Keratinocyte (primary cell): Measurements from ENCODE around the gene FMO4. TPM values are rescaled to one million over a fixed set of nuclear protein-coding genes. Genes with fewer than 3 reads are reported as not detected.

Source experiments
- DNase-seq: peaks from one replicate; pipeline ENCODE4 v3.0.0-alpha.2; 2011; ENCODE audit warnings: low read depth, missing footprints, low spot score
- FAIRE-seq: peaks from 2 replicates; lab custom pipeline; 2011; peaks lifted over from hg19 to GRCh38; lab: Jason Lieb, UNC
- H2AFZ ChIP-seq: 2 replicates; pipeline ENCODE4 v1.6.0; 2012; ENCODE audit warnings: low read length, control low read depth, inconsistent platforms; ENCODE audit not compliant: control insufficient read depth
- H3K27ac ChIP-seq: 2 replicates; pipeline ENCODE4 v1.5.1; 2011; ENCODE audit warnings: low read length; ENCODE audit not compliant: control insufficient read depth, insufficient read depth
- H3K27me3 ChIP-seq: 3 replicates; pipeline ENCODE4 v1.6.0; 2011; ENCODE audit warnings: low read length; ENCODE audit not compliant: control insufficient read depth, insufficient read depth; ENCODE audit errors: extremely low read depth
- H3K36me3 ChIP-seq, 2 experiments: 2 replicates in 1 of 2; 3 replicates in 1 of 2; pipeline ENCODE4 v1.5.1; 2011; ENCODE audit warnings: low read length in 2 of 2, mild to moderate bottlenecking in 1 of 2; ENCODE audit not compliant: control insufficient read depth in 2 of 2, insufficient read depth in 2 of 2; ENCODE audit errors: extremely low read depth in 1 of 2
- H3K4me1 ChIP-seq: 3 replicates; pipeline ENCODE4 v1.5.1; 2011; ENCODE audit warnings: low read length; ENCODE audit not compliant: control insufficient read depth, insufficient read depth; ENCODE audit errors: extremely low read depth
- H3K4me2 ChIP-seq: 3 replicates; pipeline ENCODE4 v1.6.0; 2011; ENCODE audit warnings: low read depth, low read length; ENCODE audit not compliant: control insufficient read depth, insufficient read depth; ENCODE audit errors: extremely low read depth
- H3K4me3 ChIP-seq, 3 experiments: fragments of 200-600 bp in 1 of 3; sonication (generic) in 1 of 3; 2 replicates in 2 of 3; 3 replicates in 1 of 3; pipeline ENCODE4 v1.5.1; 2011 to 2016; ENCODE audit warnings: low read length in 3 of 3, mild to moderate bottlenecking in 3 of 3, control low read depth in 2 of 3, inconsistent platforms in 1 of 3, low read depth in 1 of 3, mixed read lengths in 1 of 3, mixed run types in 1 of 3, moderate library complexity in 1 of 3; ENCODE audit not compliant: control insufficient read depth in 2 of 3, insufficient read depth in 2 of 3; ENCODE audit errors: extremely low read depth in 1 of 3
- H3K79me2 ChIP-seq: 2 replicates; pipeline ENCODE4 v1.6.0; 2012; ENCODE audit warnings: low read length; ENCODE audit not compliant: control insufficient read depth, insufficient read depth
- H3K9ac ChIP-seq: 3 replicates; pipeline ENCODE4 v1.6.0; 2011; ENCODE audit warnings: low read length; ENCODE audit not compliant: control insufficient read depth, insufficient read depth; ENCODE audit errors: extremely low read depth
- H3K9me1 ChIP-seq: 3 replicates; pipeline ENCODE4 v1.6.0; 2011; ENCODE audit warnings: low read length; ENCODE audit not compliant: control insufficient read depth, insufficient read depth; ENCODE audit errors: extremely low read depth
- H3K9me3 ChIP-seq: 2 replicates; pipeline ENCODE4 v1.5.1; 2012; ENCODE audit warnings: low read depth, low read length; ENCODE audit not compliant: control insufficient read depth
- H4K20me1 ChIP-seq: 3 replicates; pipeline ENCODE4 v1.6.0; 2011; ENCODE audit warnings: low read length; ENCODE audit not compliant: control insufficient read depth, insufficient read depth; ENCODE audit errors: extremely low read depth
- CTCF ChIP-seq, 3 experiments: IDR thresholded peaks in 1 of 3; conservative IDR thresholded peaks in 1 of 3; optimal IDR thresholded peaks in 1 of 3; 2 replicates in 2 of 3; 3 replicates in 1 of 3; pipeline versions ENCODE3 to v1.5.1; 2011; ENCODE audit warnings: low read length in 3 of 3, mild to moderate bottlenecking in 3 of 3, moderate library complexity in 2 of 3, control low read depth in 1 of 3, inconsistent platforms in 1 of 3; ENCODE audit not compliant: insufficient read depth in 2 of 3; ENCODE audit errors: extremely low read depth in 1 of 3
- EZH2 ChIP-seq: IDR thresholded peaks from one replicate; pipeline ENCODE4 v1.6.1; 2012; ENCODE audit warnings: inconsistent platforms, mild to moderate bottlenecking, low read length, moderate library complexity
- dilution Hi-C: fragments of 300-500 bp; cut with MboI; formaldehyde crosslinking; loops from one replicate; pipeline ENCODE4 v1.7.0; 2020; ENCODE audit warnings: low sequenced_read_pairs; ENCODE audit not compliant: extremely low pct_ligation_motif_present
- polyA plus RNA-seq, 5 experiments: library from polyadenylated mRNA; depleted of rRNA in 3 of 5; stranded (reverse) in 3 of 5; stranded (forward) in 1 of 5; unstranded in 1 of 5; fragments of >200 nt; gene quantifications; 1 replicate in 1 of 5; 2 replicates in 3 of 5; 3 replicates in 1 of 5; pipeline versions ENCODE4 v1.2.1 to v1.2.3, GENCODE V29; 2011 to 2012; ENCODE audit warnings: missing spikeins in 2 of 5, low read depth in 1 of 5, low replicate concordance in 1 of 5

The FMO4 gene
- polyA plus RNA-seq, 1 donor (not counting 4 experiments of a cell fraction or from before 2014, with no cell fraction given) = 4.7 TPM

- TF ChIP-seq EZH2 (no peak), CTCF (optimal IDR thresholded peaks at IDR 0.05 in 1 of 3, IDR thresholded peaks at IDR 0.05 in 1 of 3, conservative IDR thresholded peaks at IDR 0.05 in 1 of 3; ENCODE audit: extremely low read depth in 1 of 3, insufficient read depth in 2 of 3, low read length in 3 of 3) (no peak)
- Histone ChIP-seq H3K9me3 (no peaks in the 10 kb centered on the region), H3K4me2 (no peak overlapping the region), H3K27me3 (no peaks in the 10 kb centered on the region), H3K9ac (no peak overlapping the region), H3K9me1 (no peaks in the 10 kb centered on the region), H3K4me3 (no peak overlapping the region), H3K36me3 (no peaks in the 10 kb centered on the region), H3K79me2 (no peaks in the 10 kb centered on the region), H3K4me1 (no peaks in the 10 kb centered on the region), H2AFZ (no peak overlapping the region), H3K27ac (no peak overlapping the region), H4K20me1 (no peaks in the 10 kb centered on the region)
- FAIRE-seq = no peak
- no peak for DNase-seq
- dilution Hi-C loops = no loop called here
Observed at GRCh38 chr1:171295821-171296220, 18.2 kb upstream of the FMO4 start.

GRCh38 chr1:171296897-171297296, 17.1 kb upstream of the FMO4 start:
- H3K36me3 ChIP-seq = no peaks in the 10 kb centered on the region
- no peak overlapping the region for H2AFZ ChIP-seq
- H3K4me1 ChIP-seq = no peaks in the 10 kb centered on the region
- H4K20me1 ChIP-seq = no peaks in the 10 kb centered on the region
- DNase-seq = no peak
- no peak overlapping the region for H3K9ac ChIP-seq
- H3K79me2 ChIP-seq = no peaks in the 10 kb centered on the region
- no peak overlapping the region for H3K4me3 ChIP-seq
- H3K27ac ChIP-seq = no peak overlapping the region
- no peaks in the 10 kb centered on the region for H3K27me3 ChIP-seq
- H3K4me2 ChIP-seq = no peak overlapping the region
- no peak for TF ChIP-seq EZH2
- no peak for TF ChIP-seq CTCF (optimal IDR thresholded peaks at IDR 0.05 in 1 of 3, IDR thresholded peaks at IDR 0.05 in 1 of 3, conservative IDR thresholded peaks at IDR 0.05 in 1 of 3; ENCODE audit: extremely low read depth in 1 of 3, insufficient read depth in 2 of 3, low read length in 3 of 3)
- no peaks in the 10 kb centered on the region for H3K9me3 ChIP-seq
- dilution Hi-C loops = no loop called here
- FAIRE-seq = no peak
- no peaks in the 10 kb centered on the region for H3K9me1 ChIP-seq
